HCT116 (cell line): Measurements from ENCODE around the gene ALK. TPM values are rescaled to one million over a fixed set of nuclear protein-coding genes. Genes with fewer than 3 reads are reported as not detected.

Experiments used
- ATAC-seq: fragments of 200-7000 bp; cut with Tn5 transposase; 2 replicates; pipeline ENCODE4 v1.9.1; 2020; ENCODE audit warnings: mild to moderate bottlenecking, moderate library complexity
- BruUV-seq: library from RNA; stranded (reverse); fragments of 400-500 nt; replicated peaks from 2 replicates; lab custom pipeline; 2021; lab: Mats Ljungman, UMichigan
- CTCF ChIA-PET: fragments of 300-600 bp; sonication (Branson Sonifier 250); formaldehyde crosslinking; loops from one replicate; lab custom pipeline; 2021; ENCODE audit warnings: antibody characterized with exemption; lab: Charles Lee
- POLR2A ChIA-PET: fragments of 300-600, 350-600 bp; sonication (Branson Sonifier 250); formaldehyde crosslinking; loops from one replicate; lab custom pipeline; 2021; ENCODE audit warnings: antibody characterized with exemption; lab: Charles Lee
- RAD21 ChIA-PET, 2 experiments: fragments of 300-600 bp; sonication (Branson Sonifier 250); formaldehyde crosslinking; loops; one replicate each; lab custom pipeline; 2023; ENCODE audit warnings: low total read pairs in 2 of 2; ENCODE audit not compliant: uncharacterized antibody in 2 of 2, unreplicated experiment in 2 of 2, low non-redundant PET in 1 of 2; lab: Charles Lee
- DNase-seq: peaks from one replicate; pipeline ENCODE4 v3.0.0-alpha.2; 2010; ENCODE audit warnings: low read depth, low spot score
- H2AFZ ChIP-seq: fragments of 200-600 bp; shearing (Covaris generic), sonication (generic); 2 replicates; pipeline ENCODE4 v1.6.1; 2017; ENCODE audit warnings: low read depth, mixed run types, mixed read lengths, antibody characterized with exemption, low read length; ENCODE audit not compliant: poor library complexity, severe bottlenecking
- H3K27ac ChIP-seq: 2 replicates; pipeline ENCODE4 v1.5.1; 2012; ENCODE audit warnings: low read depth, low read length
- H3K27me3 ChIP-seq: fragments of 200-600 bp; sonication (generic); 2 replicates; pipeline ENCODE4 v1.6.1; 2016; ENCODE audit warnings: mixed run types, low read length, mixed read lengths; ENCODE audit not compliant: insufficient read depth
- H3K36me3 ChIP-seq, 2 experiments: fragments of 200-500 bp in 1 of 2; fragments of 200-600 bp in 1 of 2; sonication (Bioruptor generic) in 1 of 2; sonication (generic) in 1 of 2; 2 replicates each; pipeline versions ENCODE4 v1.5.1 to v1.6.1; 2014 to 2016; ENCODE audit warnings: low read length in 2 of 2, inconsistent platforms in 1 of 2, mixed read lengths in 1 of 2, mixed run types in 1 of 2; ENCODE audit not compliant: insufficient read depth in 2 of 2, control insufficient read depth in 1 of 2
- H3K4me1 ChIP-seq, 2 experiments: fragments of 200-600 bp in 1 of 2; sonication (generic) in 1 of 2; 2 replicates each; pipeline versions ENCODE4 v1.5.1 to v1.6.1; 2012 to 2017; ENCODE audit warnings: low read length in 2 of 2, inconsistent platforms in 1 of 2, mild to moderate bottlenecking in 1 of 2, mixed read lengths in 1 of 2, mixed run types in 1 of 2, moderate library complexity in 1 of 2; ENCODE audit not compliant: insufficient read depth in 2 of 2, control insufficient read depth in 1 of 2
- H3K4me2 ChIP-seq: fragments of 200-600 bp; sonication (generic); 2 replicates; pipeline ENCODE4 v1.6.1; 2017; ENCODE audit warnings: mixed run types, low read length, mixed read lengths
- H3K4me3 ChIP-seq, 2 experiments: fragments of 200-600 bp in 1 of 2; sonication (generic) in 1 of 2; replicated peaks in 1 of 2; 2 replicates each; pipeline ENCODE4 v1.5.1; 2011 to 2016; ENCODE audit warnings: low read length in 2 of 2, control low read depth in 1 of 2, low read depth in 1 of 2, mild to moderate bottlenecking in 1 of 2, mixed read lengths in 1 of 2, mixed run types in 1 of 2
- H3K79me2 ChIP-seq: fragments of 200-600 bp; sonication (generic); 2 replicates; pipeline ENCODE4 v1.6.1; 2017; ENCODE audit warnings: mild to moderate bottlenecking, mixed run types, low read length, moderate library complexity, mixed read lengths; ENCODE audit not compliant: insufficient read depth
- H3K9ac ChIP-seq: fragments of 200-600 bp; sonication (generic); 2 replicates; pipeline ENCODE4 v1.6.1; 2016; ENCODE audit warnings: low read length, mixed read lengths
- H3K9me2 ChIP-seq: fragments of 200-600 bp; sonication (generic), shearing (Covaris generic); 2 replicates; pipeline ENCODE4 v1.6.1; 2017; ENCODE audit warnings: mixed run types, mild to moderate bottlenecking, moderate library complexity; ENCODE audit not compliant: insufficient read depth
- H3K9me3 ChIP-seq, 2 experiments: fragments of 200-500 bp in 1 of 2; fragments of 200-600 bp in 1 of 2; sonication (Bioruptor generic) in 1 of 2; sonication (generic) in 1 of 2; 2 replicates each; pipeline ENCODE4 v1.6.1; 2014 to 2017; ENCODE audit warnings: low read length in 2 of 2, mixed read lengths in 2 of 2, inconsistent platforms in 1 of 2, low read depth in 1 of 2, mild to moderate bottlenecking in 1 of 2, mixed run types in 1 of 2, moderate library complexity in 1 of 2; ENCODE audit not compliant: control insufficient read depth in 1 of 2, insufficient read depth in 1 of 2
- H4K20me1 ChIP-seq: fragments of 200-600 bp; sonication (generic), shearing (Covaris generic); 2 replicates; pipeline ENCODE4 v1.6.1; 2017; ENCODE audit warnings: mixed run types, mild to moderate bottlenecking, moderate library complexity; ENCODE audit not compliant: insufficient read depth
- CEBPB ChIP-seq: IDR thresholded peaks from 2 replicates; pipeline ENCODE4 v1.6.1; 2012; ENCODE audit warnings: low read depth
- EGR1 ChIP-seq: IDR thresholded peaks from 2 replicates; pipeline ENCODE4 v1.6.1; 2012; ENCODE audit warnings: low read depth
- ELF1 ChIP-seq: IDR thresholded peaks from 2 replicates; pipeline ENCODE4 v1.6.1; 2012; ENCODE audit warnings: low read depth, borderline replicate concordance
- EZH2 ChIP-seq: fragments of 200-600 bp; sonication (generic); IDR thresholded peaks from 2 replicates; pipeline ENCODE4 v1.6.1; 2017; ENCODE audit warnings: antibody characterized with exemption, mixed run types
- EZH2phosphoT487 ChIP-seq: fragments of 200-600 bp; IDR thresholded peaks from 2 replicates; pipeline ENCODE4 v1.6.1; 2018; ENCODE audit warnings: antibody characterized with exemption, borderline replicate concordance
- FOSL1 ChIP-seq: IDR thresholded peaks from 2 replicates; pipeline ENCODE4 v1.6.1; 2012; ENCODE audit warnings: low read depth
- POLR2A ChIP-seq: IDR thresholded peaks from 2 replicates; pipeline ENCODE4 v1.7.0; 2011; ENCODE audit warnings: borderline replicate concordance; ENCODE audit not compliant: insufficient read depth, insufficient read length; ENCODE audit errors: extremely low read depth
- POLR2AphosphoS5 ChIP-seq: IDR thresholded peaks from 2 replicates; pipeline ENCODE4 v1.6.1; 2011; ENCODE audit warnings: mild to moderate bottlenecking, low read depth, low read length, moderate library complexity
- RAD21 ChIP-seq: IDR thresholded peaks from 2 replicates; pipeline ENCODE4 v1.6.1; 2012; ENCODE audit warnings: low read depth, mild to moderate bottlenecking
- SIN3A ChIP-seq: IDR thresholded peaks from 2 replicates; pipeline ENCODE4 v1.6.1; 2012; ENCODE audit warnings: low read depth
- SRF ChIP-seq: IDR thresholded peaks from 2 replicates; pipeline ENCODE4 v1.6.1; 2012; ENCODE audit warnings: low read depth
- TCF7L2 ChIP-seq: IDR thresholded peaks from 2 replicates; pipeline ENCODE4 v1.7.0; 2011; ENCODE audit warnings: borderline replicate concordance, inconsistent platforms; ENCODE audit not compliant: insufficient read depth, insufficient read length; ENCODE audit errors: extremely low read depth
- YY1 ChIP-seq: IDR thresholded peaks from 2 replicates; pipeline ENCODE4 v1.6.1; 2011; ENCODE audit warnings: low read length, low read depth, moderate library complexity, mild to moderate bottlenecking; ENCODE audit not compliant: insufficient replicate concordance; ENCODE audit errors: extremely low read depth
- ZFX ChIP-seq: fragments of 450-650 bp; IDR thresholded peaks from 2 replicates; pipeline ENCODE4 v1.6.1; 2017
- intact Hi-C: fragments of 100-400 bp; cut with micrococcal nuclease; formaldehyde crosslinking; loops from 2 replicates; pipeline ENCODE4 v1.10.0; 2022
- total RNA-seq: library from RNA; stranded (reverse); gene quantifications from one replicate; pipeline ENCODE4 v1.2.1, GENCODE V29; 2021; ENCODE audit not compliant: unreplicated experiment
- TF ChIP-seq, protein P1 (sequence below): IDR thresholded peaks from 2 replicates; pipeline ENCODE4 v1.6.1; 2012; ENCODE audit warnings: low read depth
- TF ChIP-seq, protein P2 (sequence below): IDR thresholded peaks from 2 replicates; pipeline ENCODE4 v1.6.1; 2012
- TF ChIP-seq, protein P3 (sequence below): IDR thresholded peaks from 2 replicates; pipeline ENCODE4 v1.6.1; 2012

Gene ALK
- total RNA-seq, 1 experiment from 2014 or later: not detected

DNA sequence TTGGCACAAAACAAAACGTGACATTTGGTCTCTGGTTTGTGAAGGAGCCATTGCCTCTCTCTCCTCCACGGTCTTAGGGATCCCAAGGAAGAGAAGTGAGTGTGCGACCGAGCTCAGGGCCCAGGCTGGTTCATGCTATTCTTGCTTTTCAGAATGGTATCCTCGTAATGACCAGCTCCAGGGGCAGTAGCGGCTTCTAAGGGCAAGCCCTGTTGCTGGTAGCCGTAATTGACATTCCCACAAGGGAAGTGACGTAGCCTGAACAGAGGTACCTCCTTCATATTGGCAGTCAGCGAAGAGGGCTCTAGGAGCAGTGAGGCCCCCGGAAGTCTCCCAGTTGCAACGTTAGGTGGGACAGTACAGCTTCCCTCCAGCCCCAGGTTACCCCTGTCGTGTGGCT lies 728.3 kb downstream of the ALK start:
- Histone ChIP-seq H3K9me2 (no peaks in the 10 kb centered on the region), H3K4me3 (no peak overlapping the region), H3K9ac (no peak overlapping the region), H3K27me3 (no peaks in the 10 kb centered on the region), H3K36me3 (no peaks in the 10 kb centered on the region), H3K4me2 (no peak overlapping the region), H3K9me3 (no peaks in the 10 kb centered on the region), H3K4me1 (no peaks in the 10 kb centered on the region), H4K20me1 (no peaks in the 10 kb centered on the region), H3K79me2 (no peaks in the 10 kb centered on the region)
- POLR2A ChIA-PET: no interaction called here
- no peak for ATAC-seq
- CTCF ChIA-PET: no interaction called here
- DNase-seq: no peak
- intact Hi-C loops: loop anchor here (10.0 kb wide), 1 partner anchor 358 kb away; no protein-coding TSS in a partner anchor
- RAD21 ChIA-PET: no interaction called here
- no TSS peak for BruUV-seq
- TF ChIP-seq, protein P1, sequence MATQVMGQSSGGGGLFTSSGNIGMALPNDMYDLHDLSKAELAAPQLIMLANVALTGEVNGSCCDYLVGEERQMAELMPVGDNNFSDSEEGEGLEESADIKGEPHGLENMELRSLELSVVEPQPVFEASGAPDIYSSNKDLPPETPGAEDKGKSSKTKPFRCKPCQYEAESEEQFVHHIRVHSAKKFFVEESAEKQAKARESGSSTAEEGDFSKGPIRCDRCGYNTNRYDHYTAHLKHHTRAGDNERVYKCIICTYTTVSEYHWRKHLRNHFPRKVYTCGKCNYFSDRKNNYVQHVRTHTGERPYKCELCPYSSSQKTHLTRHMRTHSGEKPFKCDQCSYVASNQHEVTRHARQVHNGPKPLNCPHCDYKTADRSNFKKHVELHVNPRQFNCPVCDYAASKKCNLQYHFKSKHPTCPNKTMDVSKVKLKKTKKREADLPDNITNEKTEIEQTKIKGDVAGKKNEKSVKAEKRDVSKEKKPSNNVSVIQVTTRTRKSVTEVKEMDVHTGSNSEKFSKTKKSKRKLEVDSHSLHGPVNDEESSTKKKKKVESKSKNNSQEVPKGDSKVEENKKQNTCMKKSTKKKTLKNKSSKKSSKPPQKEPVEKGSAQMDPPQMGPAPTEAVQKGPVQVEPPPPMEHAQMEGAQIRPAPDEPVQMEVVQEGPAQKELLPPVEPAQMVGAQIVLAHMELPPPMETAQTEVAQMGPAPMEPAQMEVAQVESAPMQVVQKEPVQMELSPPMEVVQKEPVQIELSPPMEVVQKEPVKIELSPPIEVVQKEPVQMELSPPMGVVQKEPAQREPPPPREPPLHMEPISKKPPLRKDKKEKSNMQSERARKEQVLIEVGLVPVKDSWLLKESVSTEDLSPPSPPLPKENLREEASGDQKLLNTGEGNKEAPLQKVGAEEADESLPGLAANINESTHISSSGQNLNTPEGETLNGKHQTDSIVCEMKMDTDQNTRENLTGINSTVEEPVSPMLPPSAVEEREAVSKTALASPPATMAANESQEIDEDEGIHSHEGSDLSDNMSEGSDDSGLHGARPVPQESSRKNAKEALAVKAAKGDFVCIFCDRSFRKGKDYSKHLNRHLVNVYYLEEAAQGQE: no peak
- TF ChIP-seq SRF (no peak), RAD21 (no peak), EZH2 (no peak), POLR2A (no peak), POLR2AphosphoS5 (no peak), CEBPB (no peak), ZFX (no peak), FOSL1 (no peak), TCF7L2 (no peak), YY1 (no peak), ELF1 (no peak), SIN3A (no peak), EGR1 (no peak), EZH2phosphoT487 (no peak)
- TF ChIP-seq, protein P2, sequence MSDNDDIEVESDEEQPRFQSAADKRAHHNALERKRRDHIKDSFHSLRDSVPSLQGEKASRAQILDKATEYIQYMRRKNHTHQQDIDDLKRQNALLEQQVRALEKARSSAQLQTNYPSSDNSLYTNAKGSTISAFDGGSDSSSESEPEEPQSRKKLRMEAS: no peak
- TF ChIP-seq, protein P3, sequence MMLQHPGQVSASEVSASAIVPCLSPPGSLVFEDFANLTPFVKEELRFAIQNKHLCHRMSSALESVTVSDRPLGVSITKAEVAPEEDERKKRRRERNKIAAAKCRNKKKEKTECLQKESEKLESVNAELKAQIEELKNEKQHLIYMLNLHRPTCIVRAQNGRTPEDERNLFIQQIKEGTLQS: no peak
- TF ChIP-seq, all 23 proteins: peak for 0
- no peak overlapping the region for H2AFZ ChIP-seq
- no peak overlapping the region for H3K27ac ChIP-seq
